Loucy (cell line): ENCODE data around the gene TBC1D8.
A peak's percentile ranks its signal among the peaks of the same experiment; 100 is the strongest.

Source experiments
- H2AFZ ChIP-seq: fragments of 200-600 bp; sonication (generic); 2 replicates; pipeline ENCODE4 v1.6.0; 2016; ENCODE audit warnings: antibody characterized with exemption, mild to moderate bottlenecking, low read length, moderate library complexity
- H3F3A ChIP-seq: fragments of 200-600 bp; 2 replicates; pipeline ENCODE4 v1.6.0; 2016; ENCODE audit warnings: antibody characterized with exemption, low read depth, mild to moderate bottlenecking
- H3K27me3 ChIP-seq: fragments of 200-600 bp; sonication (generic); 2 replicates; pipeline ENCODE4 v1.6.1; 2014; ENCODE audit warnings: low read length, mild to moderate bottlenecking; ENCODE audit not compliant: insufficient read depth, poor library complexity, severe bottlenecking
- H3K36me3 ChIP-seq: fragments of 200-600 bp; sonication (generic); 2 replicates; pipeline ENCODE4 v1.6.1; 2016; ENCODE audit warnings: low read length; ENCODE audit not compliant: insufficient read depth
- H3K4me1 ChIP-seq: fragments of 200-600 bp; sonication (generic); 2 replicates; pipeline ENCODE4 v1.5.1; 2014; ENCODE audit warnings: low read length, mild to moderate bottlenecking; ENCODE audit not compliant: insufficient read depth, poor library complexity, severe bottlenecking
- H3K4me2 ChIP-seq: fragments of 200-600 bp; sonication (generic); 2 replicates; pipeline ENCODE4 v1.6.0; 2014; ENCODE audit warnings: antibody characterized with exemption, low read length, low read depth, mild to moderate bottlenecking; ENCODE audit not compliant: poor library complexity, severe bottlenecking
- H3K4me3 ChIP-seq: fragments of 200-600 bp; sonication (generic); 2 replicates; pipeline ENCODE4 v1.5.1; 2014; ENCODE audit warnings: low read length, mild to moderate bottlenecking, mixed read lengths; ENCODE audit not compliant: poor library complexity, severe bottlenecking
- H3K79me2 ChIP-seq: fragments of 200-600 bp; sonication (generic); 2 replicates; pipeline ENCODE4 v1.6.1; 2014; ENCODE audit warnings: low read length; ENCODE audit not compliant: insufficient read depth
- H3K9ac ChIP-seq: fragments of 200-600 bp; sonication (generic); 2 replicates; pipeline ENCODE4 v1.6.0; 2014; ENCODE audit warnings: mild to moderate bottlenecking, low read depth, low read length, moderate library complexity; ENCODE audit not compliant: poor library complexity, severe bottlenecking
- H3K9me2 ChIP-seq: fragments of 200-600 bp; sonication (generic); replicated peaks from 2 replicates; pipeline ENCODE4 v1.6.1; 2016; ENCODE audit warnings: low read depth, low read length, mixed read lengths
- H3K9me3 ChIP-seq: fragments of 200-600 bp; sonication (generic); 2 replicates; pipeline ENCODE4 v1.6.1; 2014; ENCODE audit warnings: mild to moderate bottlenecking, antibody characterized with exemption, low read length, low read depth; ENCODE audit not compliant: insufficient read depth
- H4K20me1 ChIP-seq: fragments of 200-600 bp; sonication (generic); 2 replicates; pipeline ENCODE4 v1.6.0; 2014; ENCODE audit warnings: antibody characterized with exemption, low read length, mild to moderate bottlenecking; ENCODE audit not compliant: insufficient read depth, poor library complexity, severe bottlenecking
- EZH2phosphoT487 ChIP-seq: fragments of 200-600 bp; IDR thresholded peaks from 2 replicates; pipeline ENCODE4 v1.6.1; 2018; ENCODE audit warnings: antibody characterized with exemption, mild to moderate bottlenecking, moderate library complexity, borderline replicate concordance
- TF ChIP-seq, protein P1 (sequence below): fragments of 200-600 bp; sonication (generic); conservative IDR thresholded peaks from 2 replicates; pipeline ENCODE4 v1.5.1; 2014; ENCODE audit warnings: mild to moderate bottlenecking, antibody characterized with exemption, low read length

The TBC1D8 gene

DNA sequence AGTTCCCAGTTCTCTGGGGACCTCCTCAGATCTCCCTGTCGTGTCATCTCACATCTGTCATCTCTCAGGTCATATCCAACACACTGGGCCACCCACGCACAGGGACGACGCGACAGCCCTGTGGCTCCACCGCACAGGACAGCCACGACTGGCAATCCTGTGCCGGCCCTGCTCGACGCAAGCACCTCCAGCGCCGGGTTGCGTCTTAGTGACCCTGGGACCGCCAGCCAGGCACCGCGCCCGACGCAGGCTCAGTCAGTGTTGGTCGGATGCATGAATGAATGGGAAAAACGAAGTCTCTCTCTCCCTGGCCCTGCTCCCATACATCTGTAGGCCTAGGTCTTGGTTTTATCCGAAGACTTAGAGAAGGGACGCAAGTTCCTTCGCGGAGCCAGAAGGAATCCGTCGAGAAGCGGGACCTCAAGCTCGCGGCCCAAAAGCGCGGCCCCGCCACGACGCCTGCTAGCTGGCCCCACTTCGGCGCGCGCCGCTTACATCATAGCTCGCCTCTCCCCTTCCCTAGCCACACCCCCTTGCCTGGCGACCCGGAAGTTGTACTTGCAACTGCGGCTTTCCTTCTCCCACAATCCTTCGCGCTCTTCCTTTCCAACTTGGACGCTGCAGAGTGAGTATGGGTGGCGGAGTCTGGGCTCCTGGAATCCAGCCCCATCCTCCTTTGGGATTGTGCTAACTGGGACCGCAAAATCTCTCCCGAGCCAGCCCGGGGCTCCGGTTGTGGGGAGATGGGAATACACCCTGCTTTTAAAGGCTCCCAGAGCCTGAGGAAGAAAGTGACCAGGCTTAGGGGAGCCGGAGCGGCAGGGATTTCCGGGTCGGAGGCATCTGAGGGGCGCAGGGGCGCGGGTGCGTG, 149.3 kb downstream of the TBC1D8 start, which contains the start of gene RPL31:
RPL31 (plus strand) TSS at position 599 of the 871 bp plus-strand sequence. CDS start 413 bp downstream, outside the sequence.
- Histone ChIP-seq H3K9me3 (no peaks in the 10 kb centered on the region), H3K27me3 (peaks cover 54% of the 10 kb centered on the region), H3F3A (no peaks in the 10 kb centered on the region), H3K9me2 (no peaks in the 10 kb centered on the region), H3K4me3 (peak within 1 kb of the TSS; percentile 84), H3K4me2 (peak within 1 kb of the TSS; percentile 82), H3K36me3 (peaks cover 31% of the 10 kb centered on the region; the same call in 1 of the 2 replicates), H2AFZ (peak within 1 kb of the TSS; percentile 77), H4K20me1 (peaks cover 25% of the 10 kb centered on the region), H3K79me2 (peaks cover 45% of the 10 kb centered on the region), H3K9ac (peak within 1 kb of the TSS; percentile 90), H3K4me1 (peaks cover 12% of the 10 kb centered on the region)
- TF ChIP-seq, protein P1, sequence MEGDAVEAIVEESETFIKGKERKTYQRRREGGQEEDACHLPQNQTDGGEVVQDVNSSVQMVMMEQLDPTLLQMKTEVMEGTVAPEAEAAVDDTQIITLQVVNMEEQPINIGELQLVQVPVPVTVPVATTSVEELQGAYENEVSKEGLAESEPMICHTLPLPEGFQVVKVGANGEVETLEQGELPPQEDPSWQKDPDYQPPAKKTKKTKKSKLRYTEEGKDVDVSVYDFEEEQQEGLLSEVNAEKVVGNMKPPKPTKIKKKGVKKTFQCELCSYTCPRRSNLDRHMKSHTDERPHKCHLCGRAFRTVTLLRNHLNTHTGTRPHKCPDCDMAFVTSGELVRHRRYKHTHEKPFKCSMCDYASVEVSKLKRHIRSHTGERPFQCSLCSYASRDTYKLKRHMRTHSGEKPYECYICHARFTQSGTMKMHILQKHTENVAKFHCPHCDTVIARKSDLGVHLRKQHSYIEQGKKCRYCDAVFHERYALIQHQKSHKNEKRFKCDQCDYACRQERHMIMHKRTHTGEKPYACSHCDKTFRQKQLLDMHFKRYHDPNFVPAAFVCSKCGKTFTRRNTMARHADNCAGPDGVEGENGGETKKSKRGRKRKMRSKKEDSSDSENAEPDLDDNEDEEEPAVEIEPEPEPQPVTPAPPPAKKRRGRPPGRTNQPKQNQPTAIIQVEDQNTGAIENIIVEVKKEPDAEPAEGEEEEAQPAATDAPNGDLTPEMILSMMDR, result no peak
- no peak for TF ChIP-seq EZH2phosphoT487

DNA sequence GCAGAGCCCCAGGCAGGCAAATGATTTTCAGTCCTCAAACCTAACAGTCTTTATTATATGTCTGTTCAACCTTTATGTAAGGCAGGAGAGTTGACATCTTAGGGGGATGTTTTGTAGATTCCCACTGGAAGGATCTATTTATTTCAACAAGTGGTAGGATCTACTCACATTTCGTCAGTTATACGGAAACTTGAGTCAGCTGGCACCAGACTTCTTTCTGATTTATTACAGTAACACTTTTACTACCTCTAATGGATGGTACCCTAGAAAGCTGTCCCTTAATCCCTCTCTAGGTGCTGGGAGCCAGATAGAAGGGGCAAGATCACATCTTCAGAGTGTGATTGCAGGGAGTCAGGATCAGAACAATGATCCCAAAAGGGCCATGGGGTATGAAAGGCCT, 151.2 kb downstream of the TBC1D8 start:
- H3K27me3 ChIP-seq, result peaks cover 59% of the 10 kb centered on the region
- H3K9me3 ChIP-seq, result no peaks in the 10 kb centered on the region
- H3K4me3 ChIP-seq, result no peak overlapping the region
- H2AFZ ChIP-seq, result no peak overlapping the region
- TF ChIP-seq, protein P1, result no peak
- TF ChIP-seq EZH2phosphoT487, result no peak
- peaks cover 24% of the 10 kb centered on the region for H4K20me1 ChIP-seq
- H3K79me2 ChIP-seq, result peaks cover 29% of the 10 kb centered on the region
- H3K4me1 ChIP-seq, result peaks cover 5% of the 10 kb centered on the region
- peaks cover 14% of the 10 kb centered on the region; the same call in 1 of the 2 replicates for H3K36me3 ChIP-seq
- H3K9ac ChIP-seq, result no peak overlapping the region
- no peaks in the 10 kb centered on the region for H3K9me2 ChIP-seq
- H3F3A ChIP-seq, result no peaks in the 10 kb centered on the region
- no peak overlapping the region for H3K4me2 ChIP-seq

DNA sequence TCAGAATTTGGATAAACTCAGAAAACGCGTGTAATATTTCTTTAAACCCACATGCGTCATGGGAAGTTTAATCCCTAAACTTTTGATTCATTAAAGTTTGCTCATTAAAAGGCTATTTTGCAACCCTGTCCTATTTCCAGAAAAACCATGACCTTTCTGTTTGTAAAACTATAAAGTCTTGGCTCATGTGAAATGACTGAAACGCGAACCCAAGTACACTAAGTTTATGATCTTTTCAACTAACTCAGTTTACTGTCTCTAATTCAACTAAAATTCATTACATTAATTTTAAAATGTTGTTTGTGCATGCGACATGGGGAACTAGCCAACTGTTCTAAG, 153.0 kb downstream of the TBC1D8 start:
- H3K9me2 ChIP-seq, result no peaks in the 10 kb centered on the region
- H3K9me3 ChIP-seq, result no peaks in the 10 kb centered on the region
- no peak overlapping the region for H3K4me2 ChIP-seq
- H3K9ac ChIP-seq, result no peak overlapping the region
- no peak overlapping the region for H2AFZ ChIP-seq
- no peaks in the 10 kb centered on the region for H3F3A ChIP-seq
- H3K4me1 ChIP-seq, result no peaks in the 10 kb centered on the region
- TF ChIP-seq, protein P1, result no peak
- no peak for TF ChIP-seq EZH2phosphoT487
- peaks cover 6% of the 10 kb centered on the region for H4K20me1 ChIP-seq
- H3K27me3 ChIP-seq, result peaks cover 59% of the 10 kb centered on the region
- H3K4me3 ChIP-seq, result no peak overlapping the region
- peaks cover 11% of the 10 kb centered on the region for H3K79me2 ChIP-seq
- no peaks in the 10 kb centered on the region for H3K36me3 ChIP-seq
